Measurements from ENCODE around the gene TTC16.

The TTC16 gene

DNA sequence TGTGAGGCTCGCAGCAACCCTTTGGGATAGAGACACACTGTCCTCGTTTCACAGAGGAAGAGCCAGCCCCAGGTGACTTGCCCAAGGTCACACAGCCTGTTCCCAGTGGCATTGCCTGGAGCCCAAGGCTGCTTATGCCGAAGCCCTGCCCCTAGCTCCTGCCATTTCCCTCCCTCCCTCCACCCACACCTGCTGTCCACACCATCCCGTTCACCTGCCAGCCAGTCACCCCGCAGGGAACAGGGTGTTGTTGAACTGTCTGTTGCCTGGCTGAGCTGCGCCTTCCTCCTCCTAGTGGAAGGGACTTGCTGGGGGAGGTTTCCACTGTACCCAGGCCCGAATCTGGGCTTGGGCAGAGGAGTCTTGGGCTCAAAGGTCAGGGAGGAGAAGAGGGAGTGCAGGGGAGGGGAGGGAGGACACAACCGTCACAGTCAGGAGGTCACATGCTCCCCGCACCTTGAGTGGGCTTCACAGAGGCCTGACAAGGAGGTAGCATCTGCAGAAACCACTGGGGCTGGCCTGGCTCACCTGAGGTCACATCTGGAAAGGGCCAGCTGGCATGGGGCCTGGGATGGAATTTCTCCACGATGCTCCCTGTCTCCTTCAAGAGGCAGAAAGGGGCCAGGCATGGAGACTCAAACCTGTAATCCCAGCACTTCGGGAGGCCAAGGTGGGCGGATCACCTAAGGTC, 6.3 kb downstream of the TTC16 start:
- DNase-seq = no peak

DNA sequence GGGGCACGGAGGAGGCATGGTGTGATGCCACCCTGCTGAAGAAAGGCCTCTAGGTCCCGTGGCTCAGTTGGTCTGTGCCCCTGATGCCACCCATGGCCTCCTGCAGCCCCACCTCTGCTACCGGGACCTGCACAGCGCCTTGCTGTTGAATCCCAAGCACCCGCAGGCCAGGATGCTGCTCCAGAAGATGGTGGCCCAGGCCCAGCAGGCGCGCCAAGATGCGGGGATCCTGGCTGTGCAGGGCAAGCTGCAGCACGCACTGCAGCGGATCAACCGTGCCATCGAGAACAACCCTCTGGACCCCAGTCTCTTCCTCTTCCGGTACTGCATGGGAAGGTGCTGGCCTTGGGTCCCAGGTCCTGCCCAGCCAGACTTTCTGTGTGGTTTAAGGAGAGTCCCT, 7.1 kb downstream of the TTC16 start:
- no peak for DNase-seq

GRCh38 chr9:127723444-127723843, 7.6 kb downstream of the TTC16 start:
- no peak for DNase-seq

DNA sequence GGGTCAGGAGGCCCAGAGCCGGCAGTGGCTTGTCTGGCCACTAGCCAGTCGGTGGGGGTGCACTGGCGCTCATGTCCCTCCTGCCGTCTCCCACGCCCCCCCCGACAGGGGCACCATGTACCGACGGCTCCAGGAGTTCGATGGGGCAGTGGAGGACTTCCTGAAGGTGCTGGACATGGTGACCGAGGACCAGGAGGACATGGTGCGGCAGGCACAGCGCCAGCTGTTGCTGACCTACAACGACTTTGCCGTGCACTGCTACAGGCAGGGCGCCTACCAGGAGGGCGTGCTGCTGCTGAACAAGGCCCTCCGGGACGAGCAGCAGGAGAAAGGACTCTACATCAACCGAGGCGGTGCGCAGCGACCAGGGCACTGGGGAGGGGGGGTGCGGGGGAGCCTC, 8.1 kb downstream of the TTC16 start:
- peak; percentile 38 for DNase-seq

- peak; percentile 42 for DNase-seq
These were observed 11.0 kb downstream of the TTC16 start for GRCh38 chr9:127726871-127727270.

DNA sequence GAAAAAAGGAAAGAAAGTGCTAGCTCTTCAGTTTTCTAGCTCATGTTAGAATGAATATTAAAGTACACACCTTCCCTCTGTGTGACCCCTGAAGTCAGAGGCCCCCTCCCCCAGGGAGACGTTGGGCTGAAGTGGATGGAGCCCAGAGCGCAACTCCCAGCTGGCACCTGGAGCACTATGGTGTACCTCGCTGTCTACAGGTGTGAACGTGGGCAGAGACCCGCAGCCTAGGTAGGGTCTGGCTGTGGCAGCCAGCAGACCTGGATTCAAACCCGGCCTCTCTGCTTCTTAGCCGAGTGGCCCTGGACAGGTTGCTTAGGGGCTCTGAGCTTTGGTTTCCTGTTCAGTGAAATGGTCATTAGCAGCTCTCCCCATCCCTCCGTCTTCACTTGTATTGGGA, 12.9 kb downstream of the TTC16 start:
- no peak for DNase-seq

DNA sequence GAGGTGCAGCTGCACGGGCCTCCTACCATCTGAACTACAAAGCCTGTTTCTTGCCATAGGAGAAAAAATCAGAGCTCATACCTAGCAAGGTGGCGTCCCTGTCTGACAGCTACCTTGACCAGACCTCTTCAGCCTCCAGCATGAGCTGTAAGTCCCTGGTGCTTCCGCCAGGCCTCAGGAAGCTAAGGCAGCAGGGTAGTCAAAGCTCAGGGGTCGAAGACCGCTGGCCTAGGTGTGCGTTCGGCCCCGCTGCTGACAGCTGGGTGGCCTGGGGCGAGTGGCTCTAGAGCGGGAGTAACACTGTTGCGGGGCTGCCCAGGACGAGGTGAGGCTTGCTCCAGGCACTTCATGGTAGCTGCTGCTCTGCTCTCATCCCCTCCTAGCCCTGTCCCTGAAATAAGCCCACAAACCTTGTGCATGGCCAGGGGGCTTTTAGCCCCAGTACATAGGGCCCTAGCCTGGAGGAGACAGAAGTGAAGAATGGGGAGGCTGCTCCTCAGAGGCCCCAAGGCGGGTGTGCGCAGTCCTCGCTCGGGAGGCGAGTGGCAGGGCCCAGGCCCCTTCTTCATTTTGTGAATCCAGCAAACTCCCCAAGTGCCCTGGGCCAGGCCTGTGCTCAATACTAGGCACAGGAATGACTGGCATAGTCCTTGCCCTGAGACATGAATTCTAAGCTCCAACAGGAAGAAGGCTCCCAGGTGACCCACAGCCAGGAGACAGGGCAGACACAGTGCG, 13.8 kb downstream of the TTC16 start:
- no peak for DNase-seq

GRCh38 chr9:127730262-127730661, 14.4 kb downstream of the TTC16 start:
- no peak for DNase-seq

- no peak for DNase-seq
These were observed 15.0 kb downstream of the TTC16 start for GRCh38 chr9:127730799-127731410.

DNA sequence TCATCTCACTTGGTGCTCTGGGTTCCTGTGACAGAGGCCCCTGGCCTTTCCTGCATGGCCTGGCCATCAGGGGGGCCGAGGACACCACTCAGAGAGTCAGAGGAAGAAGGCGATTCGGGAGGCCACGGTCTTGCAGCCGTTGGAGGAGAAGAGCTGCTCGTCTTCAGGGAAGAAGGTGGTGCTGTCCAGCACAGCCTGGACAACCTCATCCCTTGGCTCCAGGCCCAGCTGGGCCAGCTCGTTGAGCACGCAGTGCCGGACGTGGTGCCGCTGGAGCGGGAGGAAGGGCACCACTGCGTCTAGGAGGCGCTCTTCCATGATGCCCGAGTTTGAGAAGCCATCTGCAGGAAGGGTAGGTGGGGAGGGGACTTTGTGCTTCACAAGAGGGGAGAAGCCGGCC, 16.1 kb downstream of the TTC16 start:
- no peak for DNase-seq

DNA sequence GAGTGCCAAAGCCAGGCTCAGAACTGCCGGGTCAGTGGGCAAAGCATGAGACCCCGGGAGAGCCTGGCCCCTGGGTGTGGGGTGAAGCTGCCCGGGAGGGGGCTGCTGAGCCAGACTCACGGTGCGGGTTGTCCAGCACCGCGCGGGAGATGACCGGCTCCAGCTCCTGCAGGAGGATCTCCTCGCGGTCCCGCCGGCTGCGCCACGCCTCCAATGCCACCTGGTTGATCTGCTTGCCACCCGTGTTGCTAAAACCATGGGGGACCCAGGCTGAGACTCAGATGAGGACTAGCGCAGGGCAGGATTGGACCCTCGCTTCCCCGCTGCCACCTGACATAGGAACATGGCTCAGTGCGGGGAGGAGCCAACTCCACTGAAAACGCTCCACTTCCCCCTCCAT, 16.6 kb downstream of the TTC16 start:
- DNase-seq = no peak

- DNase-seq = no peak
These were observed 17.7 kb downstream of the TTC16 start for GRCh38 chr9:127733614-127734013.

GRCh38 chr9:127734247-127734746, 18.4 kb downstream of the TTC16 start:
- DNase-seq = no peak

DNA sequence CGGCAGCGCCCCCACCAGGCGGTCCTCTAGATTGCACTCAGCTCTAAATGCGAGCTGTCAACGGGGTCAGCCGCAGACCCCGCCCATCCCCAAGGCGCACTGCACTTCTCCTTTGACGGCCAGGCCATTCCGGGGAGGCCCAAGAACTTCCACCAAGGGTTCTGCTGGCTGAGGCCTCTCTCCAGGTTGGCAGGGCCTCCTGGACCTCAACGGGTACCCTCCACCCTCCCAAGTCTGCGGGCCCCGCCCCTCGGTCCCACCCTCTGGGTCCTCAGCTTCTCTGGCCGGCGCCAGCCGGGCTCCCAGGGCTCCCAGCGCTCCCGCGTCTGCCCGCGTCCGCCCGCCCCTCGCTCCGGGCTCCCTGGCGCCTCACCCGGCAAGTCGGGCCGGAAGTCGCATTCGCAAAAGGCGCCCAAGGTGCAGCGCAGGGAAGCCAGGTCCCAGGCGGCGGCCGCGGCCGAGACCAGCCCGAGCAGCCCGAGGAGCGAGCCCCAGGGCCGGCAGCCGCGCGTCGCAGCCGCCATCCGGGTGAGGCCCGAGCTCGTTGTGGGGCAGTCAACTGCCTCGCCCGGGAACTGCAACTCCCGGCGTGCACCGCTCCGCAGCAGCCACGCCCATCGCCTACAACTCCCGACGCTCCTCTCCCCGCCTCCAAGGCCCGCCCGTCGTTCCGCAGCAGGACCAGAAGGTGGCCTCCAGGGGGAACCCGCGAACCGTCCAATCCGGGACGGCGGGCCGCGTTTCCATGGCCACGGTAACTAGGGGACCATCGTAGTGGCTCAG, 19.1 kb downstream of the TTC16 start, which contains the start of gene TOR2A:
TOR2A (minus strand) TSS at position 548 of the 783 bp plus-strand sequence; CDS start at position 524, 24 bp downstream.
- DNase-seq = peak; percentile 89

DNA sequence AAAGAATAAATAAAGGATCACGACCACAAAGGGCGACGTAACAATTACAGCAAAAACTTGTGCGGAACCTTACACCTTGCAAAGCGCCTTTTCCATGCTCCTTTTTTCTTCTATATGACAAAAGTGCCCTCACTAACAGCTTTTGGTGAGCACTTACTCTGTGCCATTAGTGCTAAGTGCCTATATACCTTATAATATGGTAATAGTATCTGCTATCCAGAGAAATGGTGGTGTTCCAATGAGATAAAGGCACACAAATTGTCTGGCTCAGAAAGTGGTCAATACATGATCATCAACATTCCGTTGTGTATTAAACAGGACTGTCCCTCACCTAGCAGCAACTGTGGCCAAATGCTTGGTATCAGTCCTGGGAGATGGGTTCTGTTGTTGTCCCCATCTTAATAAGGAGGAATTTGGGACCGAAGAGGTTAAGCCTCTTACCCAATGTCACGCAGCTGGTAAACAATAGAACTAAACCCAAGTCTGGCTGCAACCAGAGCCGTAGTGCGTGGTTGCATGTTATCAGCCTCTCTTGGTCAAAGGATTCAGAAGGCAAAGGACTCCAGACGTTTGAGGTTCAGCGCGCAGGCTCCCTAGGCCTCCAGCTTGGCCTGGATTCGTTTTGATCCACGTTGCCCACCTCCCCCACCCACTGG, 19.8 kb downstream of the TTC16 start:
- DNase-seq = no peak

GRCh38 chr9:127738666-127739065, 22.8 kb downstream of the TTC16 start:
- no peak for DNase-seq

DNA sequence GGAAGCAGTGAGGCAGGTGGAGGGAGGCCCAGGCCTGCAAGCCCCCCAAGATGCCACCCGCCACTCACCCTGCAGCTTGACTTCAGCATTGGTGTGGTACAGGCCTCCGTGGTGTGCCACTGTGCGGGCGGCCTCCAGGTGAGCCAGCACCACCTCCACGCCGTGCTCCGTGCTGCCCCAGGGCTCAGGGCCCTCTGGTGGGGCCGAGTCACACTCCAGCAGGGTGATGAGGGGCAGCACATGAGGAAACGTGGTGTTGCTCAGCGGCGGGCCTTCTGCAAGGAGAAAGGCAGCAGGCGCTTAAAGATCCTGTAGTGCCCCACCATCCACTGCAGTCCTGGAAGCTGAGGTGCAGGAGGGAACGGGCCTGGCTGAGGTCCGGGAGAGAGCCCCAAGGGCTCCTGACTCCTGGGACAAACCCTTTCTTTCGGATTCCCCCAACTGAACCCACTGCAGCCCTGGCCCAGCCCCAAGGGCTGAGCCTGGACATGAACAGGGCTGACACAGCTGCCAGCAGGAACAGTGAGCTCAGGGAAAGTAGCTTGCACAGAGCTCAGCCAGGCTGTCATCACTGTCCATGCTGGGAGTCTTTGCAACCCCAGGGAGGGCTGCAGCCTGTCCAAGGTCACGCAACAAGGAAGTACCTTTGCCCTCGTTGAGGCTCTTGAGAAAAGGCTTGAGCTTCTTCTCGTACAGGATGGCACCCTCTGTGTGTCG, 23.9 kb downstream of the TTC16 start:
- DNase-seq = no peak

- DNase-seq = no peak
These were observed 26.1 kb downstream of the TTC16 start for GRCh38 chr9:127741831-127742434.

- no peak for DNase-seq
These were observed 26.7 kb downstream of the TTC16 start for GRCh38 chr9:127742435-127743088.

GRCh38 chr9:127744398-127745110, 28.7 kb downstream of the TTC16 start:
- DNase-seq = no peak

Data from SHP77 treated with DMSO at 0.1 percent for 48 hours (cell line).